NOMO-1 treated with DMSO at 0.1 percent for 48 hours (cell line): ENCODE results near the gene DYSF.
A peak's percentile ranks its signal among the peaks of the same experiment; 100 is the strongest.
"Not testable (repeated sequence)": the region's sequence is repeated elsewhere in the genome, so short reads cannot be mapped to it uniquely, and the experiment has no call there.

Source experiments
- DNase-seq: peaks from one replicate; lab custom pipeline; 2025; ENCODE audit not compliant: unreplicated experiment; lab: John Stamatoyannopoulos, UW

Gene DYSF

DNA sequence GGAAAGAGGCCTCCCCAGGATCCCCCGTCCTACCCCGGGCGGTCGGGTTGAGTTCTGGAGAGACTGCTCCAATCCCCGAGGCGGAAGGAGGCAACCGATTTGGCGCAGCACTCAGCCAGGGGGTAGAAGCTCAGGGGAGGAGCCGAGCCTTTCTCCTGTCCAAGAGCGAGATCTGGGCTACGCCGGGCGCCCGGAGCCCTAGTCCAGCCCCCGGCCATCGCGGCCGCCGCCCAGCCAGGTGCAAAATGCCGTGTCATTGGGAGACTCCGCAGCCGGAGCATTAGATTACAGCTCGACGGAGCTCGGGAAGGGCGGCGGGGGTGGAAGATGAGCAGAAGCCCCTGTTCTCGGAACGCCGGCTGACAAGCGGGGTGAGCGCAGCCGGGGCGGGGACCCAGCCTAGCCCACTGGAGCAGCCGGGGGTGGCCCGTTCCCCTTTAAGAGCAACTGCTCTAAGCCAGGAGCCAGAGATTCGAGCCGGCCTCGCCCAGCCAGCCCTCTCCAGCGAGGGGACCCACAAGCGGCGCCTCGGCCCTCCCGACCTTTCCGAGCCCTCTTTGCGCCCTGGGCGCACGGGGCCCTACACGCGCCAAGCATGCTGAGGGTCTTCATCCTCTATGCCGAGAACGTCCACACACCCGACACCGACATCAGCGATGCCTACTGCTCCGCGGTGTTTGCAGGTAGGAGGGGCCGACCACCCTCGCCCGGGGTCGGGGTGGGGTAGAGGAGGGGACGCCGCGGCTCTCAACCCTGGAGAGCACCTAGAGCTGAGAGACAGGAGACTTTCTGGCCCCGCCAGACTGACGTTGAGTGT, at the start of gene DYSF:
Gene DYSF, plus strand, starts transcription at position 158 of the 817 bp plus-strand sequence.
- DNase-seq: peak; percentile 72

- no peak for DNase-seq
Measured at GRCh38 chr2:71409611-71410010, 43.8 kb upstream of the DYSF start.

GRCh38 chr2:71410696-71411095, 42.7 kb upstream of the DYSF start:
- DNase-seq: no peak

GRCh38 chr2:71416866-71417265, 36.5 kb upstream of the DYSF start:
- DNase-seq: not testable (repeated sequence)

DNA sequence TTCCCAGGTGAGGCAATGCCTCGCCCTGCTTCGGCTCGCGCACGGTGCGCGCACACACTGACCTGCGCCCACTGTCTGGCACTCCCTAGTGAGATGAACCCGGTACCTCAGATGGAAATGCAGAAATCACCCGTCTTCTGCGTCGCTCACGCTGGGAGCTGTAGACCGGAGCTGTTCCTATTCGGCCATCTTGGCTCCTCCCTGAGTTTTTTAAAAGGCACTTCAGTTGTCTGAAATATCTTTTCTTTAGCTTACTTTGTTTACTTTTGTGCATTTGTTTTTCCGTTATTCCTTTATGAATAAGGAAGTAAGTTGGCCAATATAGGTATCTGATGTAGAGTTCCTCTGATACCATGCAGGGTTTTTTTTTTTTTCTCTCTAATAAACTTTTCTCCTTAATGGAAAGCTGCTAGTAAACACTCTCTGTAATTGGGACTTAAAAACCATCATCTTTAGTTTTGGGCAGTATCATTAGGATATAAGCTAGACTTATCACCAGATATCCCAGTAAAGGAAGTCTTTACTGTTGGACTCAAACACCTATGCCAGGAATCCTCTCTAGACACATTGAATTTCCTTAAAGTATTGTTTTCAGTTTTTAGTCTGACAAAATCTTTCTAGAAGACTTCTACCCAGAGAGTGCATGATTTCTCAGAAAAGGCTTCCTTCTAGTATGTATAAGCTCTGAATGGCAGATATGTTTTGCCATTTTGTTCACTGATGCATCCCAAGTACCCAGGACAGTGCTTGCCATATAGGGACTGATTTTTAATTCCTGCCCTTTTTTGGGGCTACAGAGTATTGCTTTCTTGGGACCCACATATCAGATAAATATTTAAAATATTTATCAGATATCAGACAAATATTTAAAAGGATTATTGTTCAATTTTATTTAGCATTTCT, 35.8 kb upstream of the DYSF start:
- DNase-seq: no peak

DNA sequence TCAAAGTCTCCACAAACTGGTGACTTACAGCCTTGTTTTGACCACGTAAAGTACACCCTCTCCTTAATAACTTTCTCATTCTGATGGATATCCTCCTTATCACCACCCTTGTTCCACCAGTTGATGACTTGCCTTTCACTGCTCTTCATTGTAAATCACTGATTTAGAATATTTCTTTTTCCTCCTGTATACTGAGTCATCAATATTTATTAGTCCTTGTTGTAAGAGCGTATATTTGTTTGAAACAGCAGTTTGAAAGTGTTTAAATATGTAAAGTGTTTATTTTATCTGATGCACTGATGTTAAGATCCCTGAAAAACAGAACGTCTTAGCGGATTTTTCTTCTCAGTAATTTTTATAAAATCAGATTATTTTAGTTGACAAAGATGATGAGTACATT, 34.2 kb upstream of the DYSF start:
- no peak for DNase-seq

GRCh38 chr2:71419976-71420375, 33.4 kb upstream of the DYSF start:
- no peak for DNase-seq

DNA sequence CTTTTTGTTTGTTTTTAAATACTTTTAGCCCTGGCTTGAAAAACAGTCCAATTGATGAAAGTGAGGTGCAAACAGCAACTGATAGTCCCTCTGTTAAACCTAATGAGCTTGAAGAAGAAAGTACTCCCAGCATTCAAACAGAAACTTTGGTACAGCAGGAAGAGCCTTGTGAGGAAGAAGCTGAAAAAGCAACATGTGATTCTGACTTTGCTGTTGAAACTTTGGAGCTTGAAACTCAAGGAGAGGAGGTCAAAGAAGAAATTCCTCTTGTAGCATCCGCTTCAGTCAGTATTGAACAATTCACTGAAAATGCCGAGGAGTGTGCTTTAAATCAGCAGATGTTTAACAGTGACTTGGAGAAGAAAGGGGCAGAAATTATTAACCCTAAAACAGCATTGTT, 30.6 kb upstream of the DYSF start:
- no peak for DNase-seq

DNA sequence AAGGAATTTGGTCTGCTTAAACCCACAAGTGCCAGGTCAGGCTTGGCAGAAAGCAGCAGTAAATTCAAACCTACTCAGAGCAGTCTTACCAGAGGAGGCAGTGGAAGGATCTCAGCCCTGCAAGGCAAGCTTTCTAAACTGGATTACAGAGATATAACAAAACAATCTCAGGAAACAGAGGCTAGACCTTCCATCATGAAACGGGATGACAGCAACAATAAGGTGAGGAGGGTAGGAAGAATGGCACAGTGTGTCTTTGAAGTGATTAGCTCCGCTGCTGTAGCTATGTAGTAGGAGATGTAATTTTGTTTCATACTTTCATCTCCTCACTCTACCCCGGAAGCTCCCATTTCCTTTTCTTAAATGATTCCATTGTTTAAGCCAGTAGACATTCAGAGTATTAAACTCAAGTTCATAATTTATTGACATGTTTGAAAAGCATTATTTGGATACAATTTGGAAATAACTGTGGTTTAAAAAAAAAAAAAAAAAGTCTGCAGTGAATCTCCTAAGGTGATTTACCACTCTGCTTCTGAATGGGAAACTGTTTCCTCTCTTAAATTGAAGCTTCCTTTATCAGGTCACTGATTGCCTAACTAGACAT, 29.4 kb upstream of the DYSF start:
- DNase-seq: peak; percentile 14

DNA sequence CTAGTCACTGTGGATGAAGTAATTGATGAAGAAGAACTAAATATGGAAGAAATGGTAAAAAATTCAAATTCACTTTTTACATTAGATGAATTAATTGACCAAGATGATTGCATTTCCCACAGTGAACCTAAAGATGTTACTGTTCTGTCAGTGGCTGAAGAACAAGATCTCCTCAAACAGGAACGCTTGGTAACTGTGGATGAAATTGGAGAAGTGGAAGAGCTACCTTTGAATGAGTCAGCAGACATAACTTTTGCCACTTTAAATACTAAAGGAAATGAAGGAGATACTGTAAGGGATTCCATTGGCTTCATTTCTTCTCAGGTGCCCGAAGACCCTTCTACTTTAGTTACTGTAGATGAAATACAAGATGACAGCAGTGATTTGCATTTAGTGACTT, 26.6 kb upstream of the DYSF start:
- DNase-seq: peak; percentile 33

DNA sequence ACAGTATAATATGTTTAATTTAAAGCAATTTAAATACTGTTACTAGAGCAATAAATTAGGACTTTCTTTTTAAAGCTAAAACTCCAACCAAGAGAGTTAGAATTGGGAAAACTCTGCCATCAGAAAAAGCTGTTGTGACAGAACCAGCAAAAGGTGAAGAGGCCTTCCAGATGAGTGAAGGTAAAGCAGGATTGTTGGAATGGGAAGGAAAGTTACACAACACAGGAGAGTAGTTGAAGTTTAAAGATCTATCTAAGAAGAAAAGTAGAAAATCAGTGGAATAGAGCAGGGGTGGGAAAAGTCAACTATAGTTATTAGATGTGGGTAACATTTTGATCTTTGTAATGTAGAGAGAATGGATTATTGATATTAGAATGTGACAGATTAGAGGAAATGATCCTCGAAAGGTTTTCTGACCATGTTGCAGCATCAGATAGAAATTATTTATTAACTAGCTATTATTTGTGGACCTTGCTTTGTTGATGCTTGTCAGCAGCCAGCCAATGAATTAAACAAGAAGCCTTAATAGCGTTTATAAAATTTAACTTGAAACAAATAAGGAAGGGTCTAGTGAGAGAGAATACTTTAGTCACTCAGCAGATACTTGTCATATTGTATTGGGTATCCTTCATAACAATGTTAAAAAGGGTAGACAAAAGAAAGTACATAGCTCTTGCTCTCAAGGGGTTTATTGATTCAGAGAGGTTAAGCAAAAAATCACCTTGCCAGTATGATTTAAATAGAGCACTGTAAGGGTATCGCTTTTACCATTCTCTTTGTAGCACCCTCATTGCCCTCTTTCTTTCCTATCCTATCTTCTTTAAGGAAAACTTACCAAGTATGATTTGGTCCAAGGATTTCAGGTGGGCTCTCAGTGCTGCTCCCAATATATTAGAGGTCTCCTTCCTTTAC, 24.6 kb upstream of the DYSF start:
- DNase-seq: no peak

GRCh38 chr2:71445142-71445541, 8.2 kb upstream of the DYSF start:
- not testable (repeated sequence) for DNase-seq

GRCh38 chr2:71446505-71446904, 6.9 kb upstream of the DYSF start:
- no peak for DNase-seq

DNA sequence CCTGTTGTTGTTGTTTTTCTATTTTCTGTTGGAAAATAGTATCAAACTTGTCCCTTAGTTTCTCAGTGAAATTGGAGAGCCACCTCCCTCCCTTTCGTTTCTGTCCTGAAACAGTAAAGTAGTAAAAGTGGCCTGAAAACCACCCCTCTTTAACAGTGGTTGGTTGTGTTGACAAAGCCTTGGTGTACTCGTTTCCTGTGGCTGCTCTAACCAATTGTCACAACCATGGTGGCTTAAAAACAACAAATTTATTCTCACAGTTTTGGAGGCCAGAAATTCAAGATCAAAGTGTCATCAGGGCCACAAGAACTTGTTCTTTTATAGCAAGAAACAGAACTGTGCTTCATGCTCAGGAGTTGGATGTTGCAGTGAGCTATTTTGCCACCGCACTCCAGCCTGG, 4.0 kb upstream of the DYSF start:
- no peak for DNase-seq

GRCh38 chr2:71451705-71452104, 1.7 kb upstream of the DYSF start:
- DNase-seq: no peak

- DNase-seq: peak; percentile 96
Measured at GRCh38 chr2:71452565-71452964, 796 bp upstream of the DYSF start.

- peak; percentile 30 for DNase-seq
Measured at GRCh38 chr2:71454221-71455010, 1.1 kb downstream of the DYSF start.

GRCh38 chr2:71455011-71455740, 1.8 kb downstream of the DYSF start:
- DNase-seq: no peak
